AG09319 (cell line): ENCODE measurements around the gene USP40.

Source experiments
- DNase-seq: peaks from one replicate; pipeline ENCODE4 v3.0.0-alpha.2; 2010; ENCODE audit warnings: low read depth; ENCODE audit errors: extremely low read depth
- TF ChIP-seq, protein P1 (sequence below): IDR thresholded peaks from 2 replicates; pipeline ENCODE4 v1.5.1; 2011; ENCODE audit warnings: low read depth, mild to moderate bottlenecking, inconsistent platforms, low read length, moderate library complexity

The USP40 gene

GRCh38 chr2:233532971-233533370 lies 33.6 kb downstream of the USP40 start:
- DNase-seq: no peak
- TF ChIP-seq, protein P1, sequence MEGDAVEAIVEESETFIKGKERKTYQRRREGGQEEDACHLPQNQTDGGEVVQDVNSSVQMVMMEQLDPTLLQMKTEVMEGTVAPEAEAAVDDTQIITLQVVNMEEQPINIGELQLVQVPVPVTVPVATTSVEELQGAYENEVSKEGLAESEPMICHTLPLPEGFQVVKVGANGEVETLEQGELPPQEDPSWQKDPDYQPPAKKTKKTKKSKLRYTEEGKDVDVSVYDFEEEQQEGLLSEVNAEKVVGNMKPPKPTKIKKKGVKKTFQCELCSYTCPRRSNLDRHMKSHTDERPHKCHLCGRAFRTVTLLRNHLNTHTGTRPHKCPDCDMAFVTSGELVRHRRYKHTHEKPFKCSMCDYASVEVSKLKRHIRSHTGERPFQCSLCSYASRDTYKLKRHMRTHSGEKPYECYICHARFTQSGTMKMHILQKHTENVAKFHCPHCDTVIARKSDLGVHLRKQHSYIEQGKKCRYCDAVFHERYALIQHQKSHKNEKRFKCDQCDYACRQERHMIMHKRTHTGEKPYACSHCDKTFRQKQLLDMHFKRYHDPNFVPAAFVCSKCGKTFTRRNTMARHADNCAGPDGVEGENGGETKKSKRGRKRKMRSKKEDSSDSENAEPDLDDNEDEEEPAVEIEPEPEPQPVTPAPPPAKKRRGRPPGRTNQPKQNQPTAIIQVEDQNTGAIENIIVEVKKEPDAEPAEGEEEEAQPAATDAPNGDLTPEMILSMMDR: no peak

GRCh38 chr2:233531955-233532354 lies 34.6 kb downstream of the USP40 start:
- TF ChIP-seq, protein P1: no peak
- DNase-seq: no peak

DNA sequence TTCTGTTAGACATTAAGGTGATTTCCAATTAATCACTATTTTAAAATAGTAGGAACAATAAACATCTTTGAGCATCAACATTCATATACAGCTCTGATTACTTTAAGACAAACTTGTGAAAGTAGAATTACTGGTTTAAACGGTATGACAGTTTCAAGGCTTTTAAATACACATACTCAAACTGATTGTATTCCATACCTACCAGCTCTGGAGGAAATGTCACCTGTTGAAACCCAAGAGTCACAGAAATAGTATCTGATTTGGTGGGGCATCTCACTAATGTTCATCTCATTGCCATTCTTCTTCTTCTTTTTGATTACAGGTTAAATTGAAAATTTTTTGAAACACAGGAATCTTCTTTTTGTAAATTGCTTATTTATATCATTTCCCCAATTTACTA lies 36.2 kb downstream of the USP40 start:
- DNase-seq: no peak
- TF ChIP-seq, protein P1: no peak

- TF ChIP-seq, protein P1: no peak
- DNase-seq: no peak
Observed at GRCh38 chr2:233528182-233528581, 38.4 kb downstream of the USP40 start.

GRCh38 chr2:233525791-233526190 lies 40.8 kb downstream of the USP40 start:
- TF ChIP-seq, protein P1: no peak
- no peak for DNase-seq

DNA sequence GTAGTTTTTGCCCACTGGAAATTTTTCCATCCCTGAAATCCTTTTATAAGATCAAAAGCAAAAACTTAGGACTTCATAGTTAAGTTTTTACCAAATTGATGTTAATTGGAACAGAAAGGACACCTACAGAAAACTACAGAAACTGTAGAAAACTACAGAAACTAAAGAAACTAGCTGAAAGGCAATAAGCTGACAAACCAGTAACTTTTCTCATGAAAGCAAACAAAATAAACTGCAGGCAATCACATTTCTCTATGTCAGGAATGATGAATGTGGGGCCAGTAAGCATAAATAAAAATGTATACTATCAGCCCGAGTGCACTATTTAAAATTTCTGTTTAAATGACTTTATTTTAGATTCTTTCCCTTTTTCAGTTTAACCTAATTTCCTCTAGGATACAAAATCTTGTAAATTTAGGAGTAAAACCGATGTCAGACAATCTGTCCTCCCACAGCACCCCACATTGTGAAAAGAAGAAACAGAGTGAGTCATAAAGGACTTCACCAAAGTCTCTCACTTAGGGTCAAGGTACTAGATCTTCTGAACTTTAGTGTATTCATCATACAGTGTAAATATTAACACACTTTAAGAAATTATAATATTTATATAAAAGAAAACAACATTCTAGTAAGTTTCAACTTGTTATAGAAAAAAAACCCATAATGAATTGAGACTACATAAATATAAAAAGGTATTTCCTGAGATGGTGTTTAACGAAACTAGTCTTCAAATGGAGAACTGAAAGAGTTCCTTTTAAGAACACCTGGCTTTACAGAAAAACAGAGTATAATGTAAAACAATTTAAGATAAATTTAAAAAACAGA lies 46.6 kb downstream of the USP40 start:
- TF ChIP-seq, protein P1: no peak

DNA sequence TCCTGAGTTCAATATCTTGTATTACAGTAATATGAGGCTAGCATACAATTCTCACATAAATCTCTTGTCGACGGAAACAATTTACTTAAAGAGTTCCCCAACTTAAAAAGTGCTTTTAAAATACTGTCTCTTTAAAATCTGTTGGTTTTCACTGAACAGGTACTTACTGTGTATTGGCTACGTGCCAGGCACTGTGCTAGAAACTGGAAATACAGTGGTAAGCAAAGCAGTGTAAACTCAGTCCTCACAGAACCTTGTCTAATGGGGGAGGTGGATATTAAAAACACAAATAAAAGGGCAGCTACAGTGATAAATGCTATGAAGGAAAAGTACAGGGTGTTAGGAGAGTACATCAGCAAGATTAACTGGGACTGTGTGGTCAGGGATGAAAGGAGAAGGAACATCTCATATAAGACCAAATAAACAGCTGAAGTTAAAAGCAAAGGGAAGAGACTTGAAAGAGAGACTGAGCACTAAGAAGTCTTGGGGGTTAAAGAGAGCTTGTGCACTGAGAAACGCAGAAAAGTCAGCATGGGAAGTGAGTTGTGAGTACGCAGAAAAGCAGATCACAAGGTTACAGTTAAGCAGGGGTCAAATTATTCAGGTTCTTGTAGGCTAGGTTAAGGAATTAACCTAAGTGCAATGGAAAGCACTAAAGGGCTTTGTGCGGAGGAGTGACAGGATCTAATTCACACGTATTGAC lies 52.5 kb downstream of the USP40 start:
- DNase-seq: no peak
- TF ChIP-seq, protein P1: no peak

More for the DNA sequence above, 46.6 kb downstream of the USP40 start:
- DNase-seq: no peak
